ENCODE data around the gene CCDC158.

GRCh38 chr4:76447393-76447851 lies 26.5 kb upstream of the CCDC158 start:
- TF ChIP-seq REST (IDR thresholded peaks at IDR 0.05; ENCODE audit: low read depth) (no peak), TEAD4 (IDR thresholded peaks at IDR 0.05) (peak; percentile 83), FOXM1 (IDR thresholded peaks at IDR 0.05; ENCODE audit: borderline replicate concordance, low read depth) (peak; percentile 85), TAF1 (IDR thresholded peaks at IDR 0.05; ENCODE audit: low read depth) (no peak), MAX (IDR thresholded peaks at IDR 0.05) (no peak; the same call in 1 of the 2 replicates), EP300 (IDR thresholded peaks at IDR 0.05; ENCODE audit: borderline replicate concordance) (peak; percentile 87), YY1 (IDR thresholded peaks at IDR 0.05; ENCODE audit: low read depth) (no peak), CEBPB (IDR thresholded peaks at IDR 0.05) (no peak), NFIC (IDR thresholded peaks at IDR 0.05) (peak; percentile 88), RAD21 (IDR thresholded peaks at IDR 0.05; ENCODE audit: low read depth) (no peak), CREB1 (IDR thresholded peaks at IDR 0.05; ENCODE audit: low read depth) (no peak), TCF12 (IDR thresholded peaks at IDR 0.05; ENCODE audit: low read depth) (peak; percentile 66; the same call in 1 of the 2 replicates), ZBTB7A (IDR thresholded peaks at IDR 0.05; ENCODE audit: low read depth) (no peak), EGR1 (IDR thresholded peaks at IDR 0.05) (no peak)
